ENCODE measurements around the gene PIK3C2G.
A peak's percentile ranks its signal among the peaks of the same experiment; 100 is the strongest.
"Not testable (repeated sequence)": the region's sequence is repeated elsewhere in the genome, so short reads cannot be mapped to it uniquely, and the experiment has no call there.

Gene PIK3C2G

GRCh38 chr12:18483698-18484325 lies 222.5 kb downstream of the PIK3C2G start:
- no peak for DNase-seq

GRCh38 chr12:18486036-18486435 lies 224.7 kb downstream of the PIK3C2G start:
- DNase-seq, result no peak

GRCh38 chr12:18487509-18487908 lies 226.2 kb downstream of the PIK3C2G start:
- no peak for DNase-seq

GRCh38 chr12:18492372-18493025 lies 231.2 kb downstream of the PIK3C2G start:
- no peak for DNase-seq

- DNase-seq, result no peak
Observed at GRCh38 chr12:18496156-18496555, 234.8 kb downstream of the PIK3C2G start.

GRCh38 chr12:18500160-18500574 lies 238.8 kb downstream of the PIK3C2G start:
- DNase-seq, result not testable (repeated sequence)

- DNase-seq, result not testable (repeated sequence)
Observed at GRCh38 chr12:18500736-18501135, 239.4 kb downstream of the PIK3C2G start.

GRCh38 chr12:18502422-18502968 lies 241.2 kb downstream of the PIK3C2G start:
- DNase-seq, result peak; percentile 82

- DNase-seq, result no peak
Observed at GRCh38 chr12:18521461-18521860, 260.1 kb downstream of the PIK3C2G start.

- no peak for DNase-seq
Observed at GRCh38 chr12:18522806-18523205, 261.5 kb downstream of the PIK3C2G start.

- DNase-seq, result not testable (repeated sequence)
Observed at GRCh38 chr12:18542497-18542896, 281.2 kb downstream of the PIK3C2G start.

GRCh38 chr12:18546399-18546798 lies 285.1 kb downstream of the PIK3C2G start:
- DNase-seq, result no peak

- DNase-seq, result no peak
Observed at GRCh38 chr12:18549598-18549997, 288.3 kb downstream of the PIK3C2G start.

- DNase-seq, result no peak
Observed at GRCh38 chr12:18551106-18551505, 289.8 kb downstream of the PIK3C2G start.

- DNase-seq, result no peak
Observed at GRCh38 chr12:18551701-18552100, 290.4 kb downstream of the PIK3C2G start.

GRCh38 chr12:18552829-18553228 lies 291.5 kb downstream of the PIK3C2G start:
- no peak for DNase-seq

- no peak for DNase-seq
Observed at GRCh38 chr12:18556161-18556560, 294.8 kb downstream of the PIK3C2G start.

- no peak for DNase-seq
Observed at GRCh38 chr12:18559242-18559641, 297.9 kb downstream of the PIK3C2G start.

- no peak for DNase-seq
Observed at GRCh38 chr12:18562531-18562930, 301.2 kb downstream of the PIK3C2G start.

- DNase-seq, result no peak
Observed at GRCh38 chr12:18564306-18564705, 303.0 kb downstream of the PIK3C2G start.

GRCh38 chr12:18567787-18568186 lies 306.5 kb downstream of the PIK3C2G start:
- no peak for DNase-seq

GRCh38 chr12:18570543-18570942 lies 309.2 kb downstream of the PIK3C2G start:
- DNase-seq, result no peak

- DNase-seq, result no peak
Observed at GRCh38 chr12:18576104-18576626, 314.8 kb downstream of the PIK3C2G start.

- no peak for DNase-seq
Observed at GRCh38 chr12:18576648-18577047, 315.3 kb downstream of the PIK3C2G start.
